OCI-LY7 (cell line): ENCODE measurements around the gene P2RY1.

Experiments
- CTCF ChIP-seq: fragments of 200-600 bp; sonication (generic); conservative IDR thresholded peaks from 2 replicates; pipeline ENCODE4 v1.5.1; 2014; ENCODE audit warnings: mild to moderate bottlenecking, antibody characterized with exemption, low read length, moderate library complexity, mixed read lengths
- EZH2phosphoT487 ChIP-seq: fragments of 200-600 bp; sonication (generic); IDR thresholded peaks from 2 replicates; pipeline ENCODE4 v1.6.1; 2018; ENCODE audit warnings: low read depth, borderline replicate concordance, mild to moderate bottlenecking, mixed run types, antibody characterized with exemption, low read length, moderate library complexity, mixed read lengths

GRCh38 chr3:152823173-152823572 is 11.8 kb upstream of the P2RY1 start:
- TF ChIP-seq CTCF (no peak), EZH2phosphoT487 (no peak)
